Left colon (tissue), 2 donors: ENCODE data around the gene ARHGAP12. TPM values are rescaled to one million over a fixed set of nuclear protein-coding genes. Genes with fewer than 3 reads are reported as not detected.
"Not testable (repeated sequence)": the region's sequence is repeated elsewhere in the genome, so short reads cannot be mapped to it uniquely, and the experiment has no call there.

Experiments used
- ATAC-seq: fragments of 200-7000 bp; cut with Tn5 transposase; one replicate; pipeline ENCODE4 v1.9.1; 2020; ENCODE audit warnings: mild to moderate bottlenecking, moderate library complexity
- DNase-seq, 2 donors: peaks; one replicate each; pipeline ENCODE4 v3.0.0-alpha.2; 2020
- intact Hi-C, 2 donors: fragments of 100-400 bp; cut with DNase I in 1 of 2; cut with micrococcal nuclease in 1 of 2; formaldehyde crosslinking; loops; one replicate each; pipeline versions ENCODE4 v1.11.2 to v1.14.0; 2022; cut with DNase I, micrococcal nuclease
- total RNA-seq, 2 donors: library from RNA; stranded (reverse); fragmentation: NEBNext Ultra II Directional; extraction: Animal tissue kit (Norgen Biotek cat#: 25700); gene quantifications; one replicate each; pipeline ENCODE4 v1.2.1, GENCODE V29; 2021
- donor health status: DM: no; HTN: no; CAD: no.
- donor health status: DM: yes; HTN: yes; CAD: no.

The ARHGAP12 gene
- total RNA-seq, 2 donors from 2014 or later = 38.2 to 46.9 TPM

DNA sequence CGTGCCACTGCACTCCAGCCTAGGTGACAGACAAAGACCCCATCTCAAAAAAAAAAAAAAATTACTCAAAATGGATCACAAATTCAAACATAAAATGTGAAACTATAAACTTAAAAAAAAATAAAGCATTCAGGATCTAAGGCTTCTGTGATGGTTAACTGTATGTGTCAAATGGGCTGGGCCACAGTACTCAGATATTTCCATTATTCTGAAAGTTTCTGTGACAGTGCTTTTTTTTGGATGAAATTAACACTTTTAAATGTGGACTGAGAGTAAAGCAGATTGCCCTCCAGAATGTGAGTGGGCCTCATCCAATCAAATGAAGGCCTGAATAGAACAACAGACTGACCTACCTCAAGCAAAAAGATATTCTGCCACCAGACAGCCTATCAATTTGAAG, 26.0 kb downstream of the ARHGAP12 start:
- ATAC-seq (no peak), DNase-seq (no peak)

GRCh38 chr10:31897506-31897905, 31.1 kb downstream of the ARHGAP12 start:
- intact Hi-C loops = no loop called here
- DNase-seq = no peak
- ATAC-seq = no peak

More for the DNA sequence above, 26.0 kb downstream of the ARHGAP12 start:
- intact Hi-C loops = no loop called here

DNA sequence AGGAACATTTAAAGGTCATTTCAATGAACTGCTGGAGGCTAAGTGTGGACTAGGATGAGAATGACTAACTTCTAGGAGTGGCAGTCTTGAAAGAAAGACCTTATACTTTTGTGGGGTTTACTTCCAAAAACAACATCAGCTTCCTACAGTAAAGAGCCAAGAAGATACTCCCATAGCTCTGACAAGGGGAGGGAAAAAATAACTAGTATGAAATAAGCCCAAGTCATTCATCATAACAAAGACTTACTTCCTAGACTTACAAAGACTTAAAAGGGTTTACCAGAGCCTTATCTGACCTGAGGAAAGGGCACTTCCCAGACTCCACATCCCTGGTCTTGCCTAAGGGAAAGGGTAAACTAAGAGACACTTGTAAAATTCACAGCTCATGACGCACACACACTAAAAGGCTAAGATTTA, 31.7 kb downstream of the ARHGAP12 start:
- no peak for ATAC-seq
- intact Hi-C loops = no loop called here
- no peak for DNase-seq

DNA sequence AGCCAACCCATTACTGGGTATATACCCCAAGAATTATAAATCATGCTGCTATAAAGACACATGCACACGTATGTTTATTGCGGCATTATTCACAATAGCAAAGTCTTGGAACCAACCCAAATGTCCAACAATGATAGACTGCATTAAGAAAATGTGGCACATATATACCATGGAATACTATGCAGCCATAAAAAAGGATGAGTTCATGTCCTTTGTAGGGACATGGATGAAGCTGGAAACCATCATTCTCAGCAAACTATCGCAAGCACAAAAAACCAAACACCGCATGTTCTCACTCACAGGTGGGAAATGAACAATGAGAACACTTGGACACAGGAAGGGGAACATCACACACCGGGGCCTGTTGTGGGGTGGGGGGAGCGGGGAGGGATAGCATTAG, 32.9 kb downstream of the ARHGAP12 start:
- DNase-seq, ATAC-seq, intact Hi-C loops: not testable (repeated sequence)

- ATAC-seq (no peak), DNase-seq (no peak)
- intact Hi-C loops = no loop called here
These were observed 40.2 kb downstream of the ARHGAP12 start for GRCh38 chr10:31888442-31888841.

DNA sequence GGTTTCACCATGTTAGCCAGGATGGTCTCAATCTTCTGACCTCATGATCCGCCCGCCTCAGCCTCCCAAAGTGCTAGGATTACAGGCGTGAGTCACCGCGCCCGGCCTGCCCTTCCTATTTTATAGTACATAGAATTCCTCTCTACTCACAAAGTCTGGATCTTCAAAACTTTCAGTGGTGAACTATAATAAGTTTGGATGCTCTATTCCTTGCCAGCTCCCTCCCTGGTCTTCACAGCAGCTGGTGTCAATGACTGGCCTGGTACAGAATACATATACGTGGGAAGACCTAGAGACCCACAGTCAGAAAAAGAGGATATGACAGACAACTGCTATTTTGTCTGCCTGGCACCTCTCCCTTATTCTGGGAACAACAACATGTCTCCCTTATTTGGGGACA, 40.8 kb downstream of the ARHGAP12 start:
- no peak for DNase-seq
- ATAC-seq = peak; percentile 20
- intact Hi-C loops = no loop called here

DNA sequence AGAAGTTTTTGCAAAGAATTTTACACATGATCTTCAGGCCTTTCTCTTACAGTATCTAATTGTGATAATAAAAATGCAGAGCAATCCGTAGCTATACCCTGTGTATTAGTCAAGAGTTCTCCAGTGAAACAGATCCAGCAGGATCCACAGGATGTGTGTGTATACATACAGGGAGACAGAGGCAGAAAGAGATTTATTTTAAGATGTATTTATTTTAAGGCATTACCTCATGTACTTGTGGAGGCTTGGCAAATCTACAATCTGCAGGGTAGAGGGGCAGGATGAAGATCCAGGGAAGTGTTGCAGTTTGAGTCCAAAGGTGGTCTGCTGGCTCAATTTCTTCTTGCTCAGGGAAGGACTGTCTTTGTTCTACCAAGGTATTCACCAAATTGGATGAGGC, 41.7 kb downstream of the ARHGAP12 start:
- intact Hi-C loops = no loop called here
- DNase-seq (no peak), ATAC-seq (peak; percentile 7)

DNA sequence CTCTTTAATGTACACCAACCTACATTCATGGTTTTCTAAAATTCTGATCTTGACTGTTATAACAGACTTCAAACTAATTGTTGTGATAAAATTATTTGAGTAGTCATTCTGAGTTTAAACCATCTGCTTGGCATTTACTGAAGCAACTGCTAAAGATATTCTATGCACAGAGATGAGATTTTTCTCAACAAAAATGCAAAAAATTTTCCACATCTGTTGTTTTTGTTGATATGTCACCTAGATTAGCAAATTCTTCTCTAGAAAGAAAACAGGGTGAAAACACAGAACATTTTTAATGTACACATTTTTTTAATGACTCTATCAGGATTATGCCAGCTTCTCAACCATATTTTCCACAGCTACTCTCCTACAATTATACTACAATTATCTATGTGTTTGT, 42.7 kb downstream of the ARHGAP12 start:
- intact Hi-C loops = no loop called here
- ATAC-seq (no peak), DNase-seq (no peak)

DNA sequence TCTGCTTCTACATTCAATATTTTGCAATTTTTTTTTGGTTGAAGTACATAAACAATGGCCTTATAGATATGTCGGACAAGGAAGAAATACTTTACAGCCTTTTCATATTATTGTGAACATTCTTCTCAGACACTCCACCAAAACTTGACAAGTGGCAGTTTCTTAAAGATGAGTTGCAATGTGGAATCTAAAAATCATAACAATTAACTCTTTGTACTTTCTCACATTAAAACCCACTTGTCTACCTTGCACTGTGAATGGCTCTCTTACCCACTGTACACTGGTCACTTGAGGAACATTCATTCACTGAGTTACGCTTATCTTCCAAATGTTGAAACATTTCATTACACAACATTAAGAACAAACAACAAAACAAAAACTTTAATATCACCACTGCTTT, 44.2 kb downstream of the ARHGAP12 start:
- intact Hi-C loops = no loop called here
- no peak for DNase-seq
- ATAC-seq = no peak

DNA sequence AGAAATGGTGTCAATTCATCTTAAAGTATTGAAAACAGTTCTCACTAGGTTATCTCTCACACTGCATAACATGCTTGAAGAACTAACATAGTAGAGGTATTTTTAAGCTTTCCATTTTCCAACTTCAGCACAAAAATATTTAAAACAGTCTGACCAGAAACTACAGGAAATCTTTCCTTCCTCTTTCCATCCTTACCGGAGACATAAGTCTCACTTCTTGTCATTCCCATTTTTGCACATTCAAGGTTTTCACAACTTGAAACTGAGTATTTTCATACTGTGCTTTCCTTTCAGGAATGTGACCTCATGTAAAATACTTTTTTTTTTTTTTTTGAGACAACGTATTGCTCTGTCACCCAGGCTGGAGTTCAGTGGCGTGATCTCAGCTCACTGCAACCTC, 45.2 kb downstream of the ARHGAP12 start:
- intact Hi-C loops = no loop called here
- DNase-seq (no peak), ATAC-seq (no peak)

DNA sequence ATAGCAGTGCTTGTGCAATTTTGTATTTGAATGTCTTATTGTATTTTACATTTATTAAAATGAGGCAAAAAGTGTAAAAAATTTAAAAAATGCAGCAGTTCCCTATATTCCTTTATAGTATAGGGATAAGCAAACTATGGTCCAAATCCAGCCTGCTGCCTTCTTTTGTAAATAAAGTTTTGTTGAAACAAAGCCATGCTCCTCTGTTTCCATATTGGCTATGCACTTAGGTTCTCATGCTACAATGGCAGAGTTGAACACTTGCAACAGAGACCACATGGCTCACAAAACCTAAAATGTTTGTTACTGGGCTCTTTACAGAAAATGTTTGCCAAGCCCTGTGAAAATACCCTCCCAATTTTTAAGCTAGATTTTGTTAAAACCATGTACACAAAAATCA, 50.1 kb downstream of the ARHGAP12 start:
- intact Hi-C loops = no loop called here
- ATAC-seq = no peak
- no peak for DNase-seq

GRCh38 chr10:31876652-31877352, 51.8 kb downstream of the ARHGAP12 start:
- ATAC-seq (no peak), DNase-seq (no peak)
- intact Hi-C loops = no loop called here

- intact Hi-C loops = no loop called here
- DNase-seq = no peak
- no peak for ATAC-seq
These were observed 53.0 kb downstream of the ARHGAP12 start for GRCh38 chr10:31875608-31876007.

GRCh38 chr10:31873724-31874123, 54.9 kb downstream of the ARHGAP12 start:
- intact Hi-C loops = no loop called here
- DNase-seq = no peak
- no peak for ATAC-seq

DNA sequence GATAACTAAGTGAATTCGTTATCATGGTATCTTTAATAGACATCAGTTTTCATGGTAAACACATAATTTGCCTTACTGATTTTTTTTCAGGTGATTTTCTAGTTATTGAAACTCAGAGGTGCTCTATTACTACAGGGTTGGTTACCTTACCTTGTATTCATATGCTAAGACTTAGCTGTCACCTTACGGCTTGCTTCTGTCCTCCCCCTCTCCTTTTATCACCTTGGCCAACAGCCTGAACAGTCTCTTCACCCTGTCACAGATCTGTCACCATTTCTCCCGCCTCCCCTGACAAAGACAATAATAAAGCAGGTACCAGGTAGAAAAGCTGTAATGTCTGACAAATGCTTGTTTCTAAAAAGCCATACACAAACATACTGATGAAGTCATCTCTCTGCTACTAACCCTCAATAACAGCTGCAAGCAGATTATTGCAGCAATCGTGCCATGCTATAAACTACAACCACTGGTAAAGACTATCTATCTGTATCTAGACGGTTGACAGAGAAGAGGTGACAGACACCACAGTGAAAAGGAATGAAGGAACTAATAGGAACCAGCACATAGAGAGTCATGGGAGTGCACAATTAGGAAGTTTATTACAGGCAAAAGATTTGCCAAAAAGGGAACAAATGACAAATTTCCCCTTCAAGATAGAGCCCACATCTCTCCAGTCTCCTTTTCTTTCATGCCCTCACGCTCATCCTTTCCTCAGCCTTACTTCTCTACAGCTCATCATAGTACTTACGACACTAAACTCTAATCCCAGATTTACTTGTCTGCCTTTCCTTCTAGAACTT, 57.2 kb downstream of the ARHGAP12 start:
- ATAC-seq (peak; percentile 92), DNase-seq (no peak)
- intact Hi-C loops = no loop called here

- ATAC-seq (no peak), DNase-seq (no peak)
- intact Hi-C loops = loop anchor here in 1 of 2 donors (10.0 kb wide), 1 partner anchor 137 kb away; no protein-coding TSS in a partner anchor
These were observed 61.0 kb downstream of the ARHGAP12 start for GRCh38 chr10:31867646-31868045.

DNA sequence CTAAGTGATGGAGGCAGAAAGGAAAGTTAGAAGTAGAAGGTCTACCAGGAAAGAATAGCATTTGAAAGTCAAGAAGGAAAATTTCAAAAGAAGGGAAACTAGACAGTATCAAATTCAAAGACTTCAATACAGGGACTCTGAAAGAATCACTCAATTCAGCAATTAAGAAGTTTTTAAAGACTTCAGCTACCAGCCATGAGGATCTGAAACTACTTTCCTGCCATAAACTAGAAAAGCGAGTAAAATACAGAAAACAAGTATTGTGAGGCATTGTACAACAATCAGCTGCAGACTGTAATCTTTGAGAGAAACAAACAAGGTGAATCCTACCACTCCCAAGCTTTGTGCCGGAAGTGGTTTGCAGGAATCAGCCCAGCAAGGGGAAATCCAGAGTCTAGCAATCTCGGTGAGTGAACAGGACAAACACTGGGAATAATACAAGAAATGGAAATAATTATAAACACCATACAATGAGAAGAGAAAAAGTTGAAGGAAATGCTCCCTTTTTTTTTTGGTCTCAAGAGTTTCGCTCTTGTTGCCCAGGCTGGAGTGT, 62.4 kb downstream of the ARHGAP12 start:
- intact Hi-C loops = loop anchor here in 1 of 2 donors (10.0 kb wide), 1 partner anchor 139 kb away; no protein-coding TSS in a partner anchor
- ATAC-seq = peak; percentile 62
- DNase-seq = peak; percentile 20 to 43

DNA sequence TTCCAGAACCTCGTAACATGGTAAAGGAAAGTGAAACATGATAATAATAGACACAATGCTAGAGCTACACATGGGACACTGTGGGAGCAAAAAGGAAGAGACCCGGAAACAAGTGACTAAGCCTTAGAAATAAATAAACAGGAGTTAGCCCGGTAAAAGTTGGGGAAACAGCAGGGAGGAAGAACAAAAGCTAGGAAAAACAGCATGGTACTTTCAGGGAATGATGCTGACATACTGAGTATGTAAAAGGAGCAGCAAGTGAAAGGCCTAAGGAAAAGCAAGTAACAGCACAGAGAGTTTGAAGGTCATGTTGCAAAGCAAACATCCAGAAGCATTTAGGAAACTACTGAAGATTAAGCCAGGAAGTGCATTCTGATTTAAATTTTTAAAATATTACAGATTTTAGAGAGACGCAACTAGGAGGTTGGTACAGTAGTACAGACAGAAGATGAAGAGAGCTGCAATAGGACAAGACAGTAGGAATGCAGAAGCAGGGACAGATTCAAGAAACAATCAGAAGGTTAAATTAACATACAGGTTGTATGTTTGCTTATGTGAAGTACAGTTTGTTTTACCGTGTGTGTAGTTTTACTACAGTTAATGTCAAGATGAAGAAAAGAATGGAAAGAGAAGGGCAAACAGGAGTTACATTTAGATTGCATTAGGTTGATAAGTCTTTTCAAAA, 63.7 kb downstream of the ARHGAP12 start:
- intact Hi-C loops = loop anchor here in 1 of 2 donors (5.0 to 10.0 kb wide), 2 partner anchors 82 to 140 kb away; no protein-coding TSS in a partner anchor
- DNase-seq (no peak), ATAC-seq (peak; percentile 66)

DNA sequence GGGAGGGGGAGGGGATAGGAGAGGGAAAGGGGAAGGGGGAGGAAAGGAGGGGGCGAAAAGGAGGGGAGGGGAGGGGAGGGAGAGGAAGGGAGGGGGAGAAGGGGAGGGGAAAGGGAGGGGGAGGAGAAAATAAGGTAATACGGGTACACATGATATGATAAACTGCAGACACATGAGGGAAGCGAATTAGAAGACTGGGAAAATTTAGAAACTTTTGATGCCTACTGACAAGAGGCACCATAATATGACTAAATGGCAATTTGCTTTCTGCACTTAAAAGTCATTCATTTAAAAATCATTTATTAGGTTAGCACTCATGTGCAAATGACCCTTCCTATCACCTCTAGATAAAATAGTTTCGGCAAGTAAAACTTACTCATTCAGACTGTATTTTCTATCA, 73.6 kb downstream of the ARHGAP12 start:
- no peak for ATAC-seq

More for the DNA sequence above, 73.6 kb downstream of the ARHGAP12 start:
- DNase-seq = no peak
- intact Hi-C loops = no loop called here
